Measurements from ENCODE around the gene PSG1.
"Not testable (repeated sequence)": the region's sequence is repeated elsewhere in the genome, so short reads cannot be mapped to it uniquely, and the experiment has no call there.

The PSG1 gene

DNA sequence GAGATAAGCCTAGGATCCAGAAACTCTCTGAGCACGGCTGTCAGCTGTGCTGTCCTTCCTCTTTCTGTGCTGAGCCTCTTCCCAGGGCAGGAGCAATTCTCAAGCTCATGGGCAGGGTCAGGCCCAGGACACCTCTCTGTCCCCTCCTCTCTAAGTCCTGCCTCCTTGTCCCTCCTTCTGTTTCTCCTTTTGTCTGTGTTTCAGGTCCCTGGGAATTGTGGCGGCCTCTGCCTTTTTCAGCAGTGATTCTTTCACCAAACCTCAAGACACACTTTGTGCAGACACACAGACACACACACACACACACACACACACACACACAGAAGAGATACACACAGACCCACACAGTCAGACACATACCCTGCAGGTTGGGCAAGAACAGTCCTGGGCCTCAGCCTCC, at the start of gene PSG1:
Gene PSG1, minus strand, starts transcription at position 101 of the 400 bp plus-strand sequence. CDS start 132 bp downstream, outside the sequence.
- DNase-seq, result no peak

DNA sequence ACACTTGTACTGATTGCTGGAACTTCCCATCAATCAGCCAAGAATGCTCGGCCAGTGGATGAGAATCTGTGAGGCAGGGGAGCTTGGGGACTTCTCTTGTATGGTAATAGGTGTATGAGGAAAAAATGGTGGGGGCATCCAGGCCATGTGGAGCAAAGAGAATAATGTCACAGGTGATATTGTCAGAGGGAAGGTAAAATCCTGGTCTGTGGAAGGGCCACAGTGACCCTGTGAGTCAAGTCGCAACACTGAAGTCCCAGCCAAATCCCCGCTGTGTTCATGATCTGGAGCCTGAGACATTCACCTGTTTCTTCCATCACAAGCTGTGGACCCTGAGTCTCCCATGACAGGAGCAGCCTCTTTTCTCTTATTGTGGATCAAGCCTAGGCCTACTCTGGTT, 49.4 kb upstream of the PSG1 start:
- DNase-seq, result no peak

- DNase-seq, result no peak
Observed at GRCh38 chr19:42926781-42927180, 47.3 kb upstream of the PSG1 start.

- peak; percentile 62 for DNase-seq
Observed at GRCh38 chr19:42923106-42923505, 43.6 kb upstream of the PSG1 start.

- not testable (repeated sequence) for DNase-seq
Observed at GRCh38 chr19:42920971-42921370, 41.5 kb upstream of the PSG1 start.

GRCh38 chr19:42919757-42920079, 40.2 kb upstream of the PSG1 start:
- no peak for DNase-seq

- DNase-seq, result not testable (repeated sequence)
Observed at GRCh38 chr19:42919070-42919756, 39.7 kb upstream of the PSG1 start.

- DNase-seq, result not testable (repeated sequence)
Observed at GRCh38 chr19:42918377-42919069, 39.0 kb upstream of the PSG1 start.

GRCh38 chr19:42917634-42918033, 38.1 kb upstream of the PSG1 start, which contains the start of gene PSG6:
TSS of gene PSG6 (minus strand) at chr19:42917894. CDS start at chr19:42917792, 102 bp downstream.
- DNase-seq, result not testable (repeated sequence)

GRCh38 chr19:42916931-42917330, 37.4 kb upstream of the PSG1 start:
- DNase-seq, result not testable (repeated sequence)

DNA sequence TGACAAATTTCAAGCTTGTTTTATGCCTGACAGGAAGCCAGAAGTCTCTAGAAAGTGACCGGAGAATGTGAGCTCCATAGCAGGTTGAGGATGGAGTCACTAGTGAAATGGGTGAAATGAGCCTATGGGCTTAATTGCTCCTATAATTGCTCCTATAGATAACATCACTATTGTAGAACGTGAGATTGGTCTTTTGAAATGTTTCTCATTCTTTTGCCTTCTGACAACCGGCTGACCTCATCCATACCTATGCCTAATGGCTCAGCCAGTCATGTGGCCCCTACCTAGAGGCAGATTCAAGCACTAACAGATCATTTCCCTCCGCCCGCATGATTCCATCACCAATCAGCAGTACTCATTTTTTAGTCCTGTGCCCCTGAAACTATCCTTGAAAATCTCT, 34.0 kb upstream of the PSG1 start:
- DNase-seq, result not testable (repeated sequence)

GRCh38 chr19:42912941-42913340, 33.4 kb upstream of the PSG1 start:
- not testable (repeated sequence) for DNase-seq

- not testable (repeated sequence) for DNase-seq
Observed at GRCh38 chr19:42911731-42912130, 32.2 kb upstream of the PSG1 start.

GRCh38 chr19:42906162-42906561, 26.6 kb upstream of the PSG1 start:
- not testable (repeated sequence) for DNase-seq

DNA sequence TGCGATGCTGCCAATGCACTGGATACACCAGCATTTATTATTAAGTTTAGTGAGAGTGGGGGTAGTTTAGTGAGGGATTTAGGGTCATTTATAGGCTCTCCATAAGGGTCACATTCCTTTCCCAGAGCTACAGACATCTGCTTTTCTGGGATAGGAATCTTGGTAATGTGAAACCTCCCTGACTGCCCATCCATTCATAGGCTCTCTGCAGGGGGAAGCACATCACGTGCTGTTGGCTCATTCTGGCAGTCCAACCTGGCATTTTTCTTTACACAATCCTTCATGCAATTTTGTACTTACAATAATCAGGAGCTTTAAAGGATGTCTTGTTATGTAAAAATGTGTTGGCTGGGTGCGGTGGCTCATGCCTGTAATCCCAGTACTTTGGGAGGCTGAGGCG, 21.0 kb upstream of the PSG1 start:
- DNase-seq, result not testable (repeated sequence)

GRCh38 chr19:42899674-42900073, 20.2 kb upstream of the PSG1 start:
- not testable (repeated sequence) for DNase-seq

DNA sequence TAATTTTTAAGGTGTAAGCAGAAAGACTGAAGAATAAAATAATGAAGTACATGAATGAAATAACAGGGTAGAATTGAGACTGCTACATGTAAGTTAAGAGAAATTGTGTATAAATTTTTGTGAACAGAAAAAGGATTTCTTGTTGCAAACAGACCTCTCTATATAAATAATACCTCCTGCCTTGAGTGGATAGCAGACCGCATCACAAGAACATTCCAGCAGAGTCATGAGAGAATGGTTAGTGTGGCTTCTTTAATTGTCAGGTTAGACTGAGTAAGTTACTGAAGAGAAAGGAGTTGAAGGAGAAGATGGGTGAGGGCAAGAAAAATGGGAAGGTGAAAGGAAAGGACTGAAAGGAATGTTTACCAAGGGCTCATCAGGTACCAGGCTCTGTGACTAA, 19.6 kb upstream of the PSG1 start:
- not testable (repeated sequence) for DNase-seq

DNA sequence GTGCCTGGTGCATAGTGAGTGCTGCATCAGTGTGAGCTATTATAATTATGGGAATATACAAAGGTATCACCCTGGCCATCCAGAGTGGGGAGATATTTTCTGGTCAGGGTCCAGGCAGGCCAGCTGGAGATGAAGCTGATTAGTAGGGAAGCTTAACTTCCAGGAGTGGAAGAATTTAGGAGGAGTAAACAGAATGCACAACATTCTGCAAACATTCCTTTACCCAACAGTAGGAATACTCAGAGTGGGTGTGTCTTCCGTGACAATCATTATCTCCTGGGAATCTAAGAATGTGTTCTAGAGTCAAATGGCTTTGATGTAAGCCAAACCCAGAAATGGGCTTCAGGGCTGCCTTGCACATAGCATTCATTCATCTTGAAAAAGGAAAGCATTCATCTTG, 19.1 kb upstream of the PSG1 start:
- DNase-seq, result peak; percentile 49

- DNase-seq, result peak; percentile 72
Observed at GRCh38 chr19:42897729-42898128, 18.2 kb upstream of the PSG1 start.

DNA sequence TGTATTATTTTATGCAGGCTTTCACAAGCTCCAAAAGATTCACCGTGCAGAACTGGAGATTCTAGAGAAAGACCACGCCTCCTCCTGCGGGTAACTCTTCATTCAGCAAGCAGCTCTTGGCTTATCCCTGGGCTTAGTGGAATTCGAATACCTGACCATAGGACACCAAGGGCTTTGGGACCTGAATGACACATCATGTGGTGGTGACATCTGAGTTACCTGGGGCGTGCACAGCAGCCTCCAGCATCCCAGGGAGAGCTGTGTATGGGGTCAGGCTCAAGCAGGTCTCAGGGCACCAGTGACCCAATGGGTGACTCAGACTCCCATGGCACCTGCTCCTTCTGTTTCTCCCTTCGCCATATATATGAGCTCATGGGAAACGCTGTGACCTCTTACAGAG, 10.9 kb upstream of the PSG1 start:
- not testable (repeated sequence) for DNase-seq

GRCh38 chr19:42887876-42888445, 8.4 kb upstream of the PSG1 start:
- not testable (repeated sequence) for DNase-seq

DNA sequence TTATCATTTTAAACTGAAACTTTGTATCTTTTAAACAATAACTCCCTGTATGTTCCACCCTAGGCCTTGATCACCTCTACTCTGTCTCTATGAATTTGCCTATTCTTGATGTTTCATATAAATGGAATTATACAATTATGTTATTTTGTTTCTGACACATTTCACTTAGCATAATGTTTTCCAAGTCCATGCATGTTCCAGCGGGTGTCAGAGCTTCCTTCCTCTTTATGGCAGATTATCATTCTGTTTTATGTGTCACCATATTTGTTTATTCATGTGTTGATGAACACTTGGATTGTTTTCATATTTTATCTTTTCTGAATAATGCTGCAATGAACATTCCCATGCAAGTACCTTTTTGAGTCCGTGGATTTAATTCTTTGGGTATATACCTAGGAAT, 3.2 kb upstream of the PSG1 start:
- DNase-seq, result not testable (repeated sequence)

DNA sequence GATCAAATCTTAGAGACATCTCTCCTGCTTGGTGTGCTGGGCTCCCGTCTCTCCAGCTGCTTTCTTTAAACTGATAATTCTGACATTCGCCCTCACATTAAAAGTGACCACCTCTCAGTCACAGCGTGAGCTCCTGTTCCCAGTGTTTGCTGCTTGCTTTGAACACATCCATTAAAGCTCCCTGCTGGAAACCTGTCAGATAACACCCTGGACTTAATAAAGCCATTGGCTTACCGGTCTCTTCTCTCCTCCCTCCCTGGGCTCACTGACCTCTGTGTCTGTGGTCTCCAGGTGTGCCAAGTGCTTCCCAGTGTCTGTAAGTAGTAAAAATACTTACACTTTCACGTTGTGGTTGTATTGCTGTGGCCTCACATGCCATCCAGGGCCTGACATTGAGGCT, 2.5 kb upstream of the PSG1 start:
- DNase-seq, result not testable (repeated sequence)

- peak; percentile 21 for DNase-seq
Observed at GRCh38 chr19:42881279-42881678, 1.8 kb upstream of the PSG1 start.
